Gastroesophageal sphincter (tissue), 4 donors: ENCODE data around the gene MAPK14. TPM values are rescaled to one million over a fixed set of nuclear protein-coding genes. Genes with fewer than 3 reads are reported as not detected.

Source experiments
- ATAC-seq: fragments of 150-250 bp; one replicate; pipeline ENCODE4 v1.9.1; 2016; ENCODE audit warnings: mild to moderate bottlenecking, moderate library complexity
- H3K27ac ChIP-seq, 4 donors: fragments of 200-600 bp; sonication (generic) in 3 of 4; 1 replicate in 3 of 4; 2 replicates in 1 of 4; pipeline ENCODE4 v1.5.1; 2016 to 2019
- H3K27me3 ChIP-seq: fragments of 200-600 bp; sonication (generic); one replicate; pipeline ENCODE4 v1.5.1; 2019
- H3K36me3 ChIP-seq, 2 donors: fragments of 200-600 bp; sonication (generic); one replicate each; pipeline ENCODE4 v1.5.1; 2019; ENCODE audit warnings: control low read depth in 1 of 2
- H3K4me1 ChIP-seq, 3 donors: fragments of 200-600 bp; sonication (generic); 1 replicate in 2 of 3; 2 replicates in 1 of 3; pipeline ENCODE4 v1.5.1; 2016 to 2019; ENCODE audit warnings: control low read depth in 2 of 3
- H3K4me3 ChIP-seq, 2 donors: fragments of 200-600 bp; sonication (generic); one replicate each; pipeline ENCODE4 v1.5.1; 2019; ENCODE audit warnings: mild to moderate bottlenecking in 1 of 2, moderate library complexity in 1 of 2
- H3K9me3 ChIP-seq, 3 donors: fragments of 200-600 bp; sonication (generic); one replicate each; pipeline ENCODE4 v1.5.1; 2017 to 2019; ENCODE audit warnings: control low read depth in 2 of 3
- EP300 ChIP-seq: sonication (generic); formaldehyde crosslinking; IDR thresholded peaks from one replicate; pipeline ENCODE4 v1.6.1; 2017; ENCODE audit warnings: antibody characterized with exemption, mild to moderate bottlenecking
- POLR2A ChIP-seq, 2 donors: fragments of 450-650 bp; IDR thresholded peaks; one replicate each; pipeline ENCODE4 v1.6.1; 2017; ENCODE audit warnings: antibody characterized with exemption in 2 of 2, mild to moderate bottlenecking in 2 of 2, moderate library complexity in 1 of 2
- POLR2AphosphoS5 ChIP-seq: sonication (generic); formaldehyde crosslinking; IDR thresholded peaks from one replicate; pipeline ENCODE4 v1.6.1; 2017; ENCODE audit warnings: antibody characterized with exemption
- WGBS, 2 donors: methylation state at CpG; one replicate each; pipeline ENCODE4 v1.1.5; 2018; ENCODE audit warnings: low coverage in 1 of 2; 5-methylcytosine and 5-hydroxymethylcytosine counted together
- total RNA-seq, 4 donors: library from RNA; depleted of rRNA; stranded (reverse); fragments of >200 nt; gene quantifications; one replicate each; pipeline ENCODE4 v1.1.0, GENCODE V29; 2016
- TF ChIP-seq, protein P1 (sequence below), 4 experiments: fragments of 200-600 bp in 2 of 4; fragments of 450-650 bp in 2 of 4; sonication (generic) in 1 of 4; IDR thresholded peaks; one replicate each; pipeline ENCODE4 v1.5.1; 2017 to 2019; ENCODE audit warnings: antibody characterized with exemption in 4 of 4, mild to moderate bottlenecking in 2 of 4, moderate library complexity in 2 of 4

The MAPK14 gene
- total RNA-seq, 4 donors from 2014 or later = 58.7 to 77.5 (median 69.9) TPM

DNA sequence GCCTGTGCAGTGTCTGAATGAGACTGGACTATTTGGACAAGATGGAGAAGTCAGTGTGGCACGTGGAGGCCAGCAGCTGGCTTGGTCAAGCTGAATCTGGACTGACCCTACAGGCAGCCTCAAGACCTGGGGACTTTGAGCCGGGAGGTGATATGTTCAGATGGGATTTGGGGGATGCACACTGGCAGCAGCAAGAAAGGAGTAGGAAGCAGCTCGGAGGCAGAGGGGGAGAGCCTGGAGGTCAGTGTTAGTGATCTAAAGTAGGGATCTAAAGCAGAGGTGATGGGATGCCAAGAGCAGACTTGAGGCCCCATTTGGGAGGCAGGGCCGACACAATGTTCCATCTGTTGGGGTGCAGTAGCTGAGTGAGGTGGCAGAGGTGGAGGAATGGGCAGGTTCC lies 105.5 kb downstream of the MAPK14 start:
- 88 to 100% methylated on average over 2 to 4 of the region's 4 CpGs for WGBS, 2 donors
- no peak overlapping the region for H3K4me3 ChIP-seq
- H3K27ac ChIP-seq = no peak overlapping the region

DNA sequence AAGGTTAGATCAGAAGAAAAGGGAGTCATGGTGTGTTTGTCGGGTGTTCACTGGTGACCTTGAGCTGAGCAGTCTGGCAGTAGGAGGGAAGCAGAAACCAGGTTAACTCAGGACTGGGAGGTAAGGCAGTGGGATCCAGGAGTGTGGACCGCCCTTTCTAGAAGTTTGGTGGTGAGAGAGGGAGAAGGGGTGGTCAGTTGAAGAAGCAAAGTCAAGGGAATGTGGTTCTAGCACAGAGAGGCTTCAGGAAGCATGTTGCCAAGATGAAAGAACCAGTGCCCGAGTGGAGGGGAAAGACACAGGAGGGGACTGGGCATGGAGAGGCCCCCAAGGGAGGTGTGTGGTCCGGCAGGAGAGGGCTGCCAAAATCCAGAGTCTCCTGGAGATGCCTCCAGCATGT lies 106.3 kb downstream of the MAPK14 start:
- H3K27ac ChIP-seq = no peak overlapping the region
- peaks cover 45% of the 10 kb centered on the region for H3K27me3 ChIP-seq
- ATAC-seq = no peak
- TF ChIP-seq, protein P1, sequence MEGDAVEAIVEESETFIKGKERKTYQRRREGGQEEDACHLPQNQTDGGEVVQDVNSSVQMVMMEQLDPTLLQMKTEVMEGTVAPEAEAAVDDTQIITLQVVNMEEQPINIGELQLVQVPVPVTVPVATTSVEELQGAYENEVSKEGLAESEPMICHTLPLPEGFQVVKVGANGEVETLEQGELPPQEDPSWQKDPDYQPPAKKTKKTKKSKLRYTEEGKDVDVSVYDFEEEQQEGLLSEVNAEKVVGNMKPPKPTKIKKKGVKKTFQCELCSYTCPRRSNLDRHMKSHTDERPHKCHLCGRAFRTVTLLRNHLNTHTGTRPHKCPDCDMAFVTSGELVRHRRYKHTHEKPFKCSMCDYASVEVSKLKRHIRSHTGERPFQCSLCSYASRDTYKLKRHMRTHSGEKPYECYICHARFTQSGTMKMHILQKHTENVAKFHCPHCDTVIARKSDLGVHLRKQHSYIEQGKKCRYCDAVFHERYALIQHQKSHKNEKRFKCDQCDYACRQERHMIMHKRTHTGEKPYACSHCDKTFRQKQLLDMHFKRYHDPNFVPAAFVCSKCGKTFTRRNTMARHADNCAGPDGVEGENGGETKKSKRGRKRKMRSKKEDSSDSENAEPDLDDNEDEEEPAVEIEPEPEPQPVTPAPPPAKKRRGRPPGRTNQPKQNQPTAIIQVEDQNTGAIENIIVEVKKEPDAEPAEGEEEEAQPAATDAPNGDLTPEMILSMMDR (IDR thresholded peaks at IDR 0.05) = no peak
- no peak for TF ChIP-seq POLR2A (IDR thresholded peaks at IDR 0.05)
- no peak for TF ChIP-seq EP300
- no peak for TF ChIP-seq POLR2AphosphoS5
- H3K9me3 ChIP-seq = no peaks in the 10 kb centered on the region
- no peak overlapping the region for H3K4me3 ChIP-seq
- 87 to 95% methylated on average over 3 to 4 of the region's 4 CpGs for WGBS, 2 donors
- peaks cover 0 to 30% (median 16%) of the 10 kb centered on the region in 3 donors for H3K4me1 ChIP-seq
- no peaks in the 10 kb centered on the region for H3K36me3 ChIP-seq

More for the DNA sequence above, 105.5 kb downstream of the MAPK14 start:
- Histone ChIP-seq H3K9me3 (no peaks in the 10 kb centered on the region), H3K4me1 (peaks cover 0 to 30% (median 16%) of the 10 kb centered on the region in 3 donors), H3K27me3 (peaks cover 52% of the 10 kb centered on the region), H3K36me3 (no peaks in the 10 kb centered on the region)
- TF ChIP-seq, protein P1 (IDR thresholded peaks at IDR 0.05) = no peak
- TF ChIP-seq EP300 = no peak
- no peak for TF ChIP-seq POLR2AphosphoS5
- TF ChIP-seq POLR2A (IDR thresholded peaks at IDR 0.05) = no peak
- ATAC-seq = no peak

DNA sequence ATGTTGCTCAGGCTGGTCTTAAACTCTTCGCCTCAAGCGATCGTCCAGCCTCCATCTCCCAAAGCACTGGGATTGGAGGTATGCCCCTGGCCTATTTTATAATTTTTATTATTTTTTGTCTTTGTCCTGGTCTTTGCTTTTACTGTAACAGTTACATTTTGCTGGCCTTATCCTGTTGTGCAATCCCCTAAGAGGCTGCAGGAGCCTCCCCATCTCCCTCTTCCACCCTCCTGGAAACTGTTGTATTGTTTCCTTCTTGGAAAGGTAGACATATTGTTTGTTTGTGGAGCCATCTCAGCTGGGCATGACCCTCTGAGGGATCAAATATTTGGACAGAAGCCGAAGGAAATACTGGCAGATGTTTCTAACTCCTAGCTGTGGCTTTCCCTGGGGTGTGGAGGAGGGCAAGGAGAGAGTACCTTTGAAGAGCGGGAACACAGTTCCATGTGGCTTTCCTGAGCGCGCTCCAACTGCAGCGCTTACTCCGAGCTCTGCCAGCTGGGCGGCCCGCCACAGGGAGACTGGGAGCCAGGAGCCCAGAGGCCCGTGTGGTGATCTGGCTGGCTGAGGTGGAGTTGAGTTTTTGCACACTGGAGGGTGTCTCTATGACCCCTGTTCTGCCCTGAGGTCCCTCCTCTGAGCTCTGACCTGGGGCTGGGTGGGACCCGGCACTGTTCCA lies 107.6 kb downstream of the MAPK14 start:
- ATAC-seq = no peak
- no peak overlapping the region for H3K27ac ChIP-seq
- 90 to 100% methylated on average over 4 of the region's 13 CpGs for WGBS, 2 donors
- TF ChIP-seq, protein P1 (IDR thresholded peaks at IDR 0.05) = no peak
- TF ChIP-seq POLR2AphosphoS5 (no peak), EP300 (no peak), POLR2A (IDR thresholded peaks at IDR 0.05) (no peak)
- H3K4me1 ChIP-seq = peaks cover 0 to 25% (median 16%) of the 10 kb centered on the region in 3 donors
- H3K4me3 ChIP-seq = no peak overlapping the region
- peaks cover 32% of the 10 kb centered on the region for H3K27me3 ChIP-seq
- no peaks in the 10 kb centered on the region for H3K9me3 ChIP-seq
- no peaks in the 10 kb centered on the region for H3K36me3 ChIP-seq

DNA sequence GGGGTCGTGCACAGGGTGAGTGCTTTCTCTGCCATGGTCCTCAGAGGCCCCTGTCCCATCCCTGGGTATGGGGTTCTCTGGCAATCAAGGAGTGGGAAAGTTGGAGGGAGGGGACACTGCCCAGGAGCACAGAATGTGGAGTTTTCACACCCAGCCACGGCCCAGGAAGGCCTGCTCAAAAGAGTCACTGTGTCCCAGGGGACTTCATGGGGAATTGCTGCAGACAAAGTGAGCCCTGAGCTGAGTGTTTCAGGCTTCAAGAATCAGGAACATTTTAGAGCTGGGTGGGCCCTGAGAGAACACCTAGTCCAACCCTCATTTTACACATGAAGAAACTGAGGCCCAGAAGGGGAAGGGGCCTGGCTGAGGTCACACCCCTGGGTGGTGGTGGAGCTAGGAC lies 108.4 kb downstream of the MAPK14 start:
- H3K36me3 ChIP-seq = no peaks in the 10 kb centered on the region
- WGBS, 2 donors = 100% methylated on average over 1 of the region's 2 CpGs; no CpG with 5 or more reads in 1 of the 2 donors
- no peak overlapping the region for H3K27ac ChIP-seq
- TF ChIP-seq EP300 = no peak
- peaks cover 0 to 17% (median 11%) of the 10 kb centered on the region in 3 donors for H3K4me1 ChIP-seq
- H3K27me3 ChIP-seq = peaks cover 23% of the 10 kb centered on the region
- no peaks in the 10 kb centered on the region for H3K9me3 ChIP-seq
- no peak overlapping the region for H3K4me3 ChIP-seq
- no peak for ATAC-seq

DNA sequence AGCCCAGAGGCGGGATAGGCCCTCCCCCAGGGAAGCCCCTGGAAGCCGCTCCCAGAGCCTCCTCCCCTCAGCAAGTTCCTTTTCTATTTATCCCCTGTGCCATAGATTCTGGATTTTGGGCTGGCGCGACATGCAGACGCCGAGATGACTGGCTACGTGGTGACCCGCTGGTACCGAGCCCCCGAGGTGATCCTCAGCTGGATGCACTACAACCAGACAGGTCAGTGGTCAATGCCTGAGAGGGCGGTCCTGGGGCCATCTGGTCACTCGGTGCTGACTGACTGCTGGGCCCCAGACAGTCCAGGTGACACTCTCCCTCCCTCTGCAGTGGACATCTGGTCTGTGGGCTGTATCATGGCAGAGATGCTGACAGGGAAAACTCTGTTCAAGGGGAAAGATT lies 108.9 kb downstream of the MAPK14 start:
- Histone ChIP-seq H3K36me3 (no peaks in the 10 kb centered on the region), H3K4me1 (peaks cover 0 to 11% (median 6%) of the 10 kb centered on the region in 3 donors), H3K27ac (no peak overlapping the region), H3K9me3 (no peaks in the 10 kb centered on the region), H3K4me3 (no peak overlapping the region), H3K27me3 (peaks cover 19% of the 10 kb centered on the region)
- TF ChIP-seq EP300 (no peak), POLR2AphosphoS5 (no peak), POLR2A (IDR thresholded peaks at IDR 0.05) (no peak)
- TF ChIP-seq, protein P1 (IDR thresholded peaks at IDR 0.05) = no peak
- ATAC-seq = no peak
- WGBS, 2 donors = 100% methylated on average over 2 of the region's 12 CpGs; no CpG with 5 or more reads in 1 of the 2 donors
